ENCODE measurements around the gene PIGBOS1. TPM values are rescaled to one million over a fixed set of nuclear protein-coding genes. Genes with fewer than 3 reads are reported as not detected.

The PIGBOS1 gene
- total and polyA plus RNA-seq, 9 of the 15 experiments (the other 6 are each of a cell fraction or from before 2014, with no cell fraction given), result 25.2 to 76.2 (median 46.0) TPM

DNA sequence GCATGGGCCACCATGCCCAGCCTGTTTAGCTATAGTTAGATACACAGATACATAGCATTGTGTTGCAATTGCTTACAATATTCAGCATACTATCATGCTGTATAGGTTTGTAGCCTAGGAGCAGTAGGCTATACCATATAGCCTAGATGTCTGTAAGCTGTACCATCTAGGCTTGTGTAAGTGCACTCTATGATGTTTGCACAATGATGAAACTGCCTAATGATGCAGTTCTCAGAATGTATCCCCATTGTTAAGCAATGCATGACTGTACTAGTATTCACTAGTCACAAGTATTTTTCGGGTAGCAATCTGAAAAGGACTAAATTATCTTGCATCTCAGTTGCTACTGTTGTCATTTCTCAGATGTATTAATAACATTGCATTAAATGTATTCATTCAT, 16.1 kb upstream of the PIGBOS1 start:
- FAIRE-seq, result no peak
- no peak overlapping the region for H3K4me3 ChIP-seq
- no peak overlapping the region for H2AFZ ChIP-seq (ENCODE audit: low read depth, low read length)
- intact Hi-C loops (cut with micrococcal nuclease) (no loop called here), in situ Hi-C loops (cut with MboI) (no loop called here)
- H3K36me3 ChIP-seq (ENCODE audit: control insufficient read depth, insufficient read depth, low read length), result peaks cover 39% of the 10 kb centered on the region
- no peak overlapping the region for H3K27ac ChIP-seq (ENCODE audit: extremely low read depth, low read depth, low read length)
- H3K9me1 ChIP-seq (ENCODE audit: control insufficient read depth, insufficient read depth, low read length), result no peaks in the 10 kb centered on the region
- H3K79me2 ChIP-seq (ENCODE audit: control insufficient read depth, insufficient read depth, low read length), result no peaks in the 10 kb centered on the region
- no peaks in the 10 kb centered on the region for H4K20me1 ChIP-seq (replicated peaks; ENCODE audit: control insufficient read depth, insufficient read depth, low read length)
- 82% methylated on average over 1 of the region's 1 CpG for WGBS (ENCODE audit: insufficient coverage, low coverage, missing lambda C conversion rate)
- ATAC-seq, result no peak
- no TSS peak for BruUV-seq (replicated peaks)
- H3K9ac ChIP-seq (ENCODE audit: insufficient read depth in 1 of 2, low read depth in 2 of 2, low read length in 2 of 2), result no peak overlapping the region
- TF ChIP-seq ZNF133 (CRISPR knock-in tag; IDR thresholded peaks at IDR 0.05) (no peak), CEBPB (tag; IDR thresholded peaks at IDR 0.05) (0 out of 2 replicates have a peak, but pooled peaks have one; percentile 24), CEBPG (CRISPR knock-in tag; IDR thresholded peaks at IDR 0.05) (no peak), CEBPG (tag; conservative IDR thresholded peaks at IDR 0.05 in 1 of 2, IDR thresholded peaks at IDR 0.05 in 1 of 2) (peak in 1 of 2 experiments; percentile 39; a peak in 1 of 4 replicates), KDM2B (CRISPR knock-in tag; IDR thresholded peaks at IDR 0.05) (no peak), ZNF695 (CRISPR knock-in tag; IDR thresholded peaks at IDR 0.05) (no peak), KAT7 (CRISPR knock-in tag; IDR thresholded peaks at IDR 0.05; ENCODE audit: borderline replicate concordance) (no peak)
- POLR2A ChIA-PET, result no interaction called here
- no peaks in the 10 kb centered on the region for H3K27me3 ChIP-seq (ENCODE audit: control insufficient read depth in 2 of 2, insufficient read depth in 2 of 2, low read length in 2 of 2)
- H3K4me1 ChIP-seq (replicated peaks in 1 of 2; ENCODE audit: control insufficient read depth in 2 of 2, insufficient read depth in 2 of 2, low read length in 2 of 2), result no peaks in the 10 kb centered on the region
- no peaks in the 10 kb centered on the region for H3K9me3 ChIP-seq (replicated peaks; ENCODE audit: control insufficient read depth, insufficient read depth, low read depth, low read length)
- DNase-seq (ENCODE audit: extremely low read depth in 1 of 4, low spot score in 3 of 4), result no peak
- CTCF ChIA-PET (ENCODE audit: low intra/inter-chr PET ratio), result no interaction called here
- no peak overlapping the region for H3K4me2 ChIP-seq (ENCODE audit: insufficient read depth, low read length)

DNA sequence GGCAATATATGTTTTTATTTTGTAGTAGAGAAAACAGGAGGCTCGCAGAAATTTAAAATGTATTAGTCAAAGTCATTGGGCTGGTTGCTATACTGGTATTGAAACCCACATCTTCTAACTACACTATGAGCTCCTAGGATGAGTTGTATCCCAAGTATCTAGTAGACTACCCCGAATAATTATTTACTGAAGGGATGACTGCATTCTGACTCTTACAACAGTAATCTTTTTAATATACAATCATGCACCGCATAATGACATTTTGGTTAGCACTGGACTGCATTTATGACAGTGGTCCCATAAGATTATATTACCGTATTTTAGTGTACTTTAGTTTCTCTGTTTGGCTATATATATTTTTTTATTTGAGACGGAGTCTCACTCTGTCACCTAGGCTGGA, 15.4 kb upstream of the PIGBOS1 start:
- no peak for ATAC-seq
- H3K4me2 ChIP-seq (ENCODE audit: insufficient read depth, low read length), result no peak overlapping the region
- no peaks in the 10 kb centered on the region for H3K27me3 ChIP-seq (ENCODE audit: control insufficient read depth in 2 of 2, insufficient read depth in 2 of 2, low read length in 2 of 2)
- no peak overlapping the region for H3K4me3 ChIP-seq
- no TSS peak for BruUV-seq (replicated peaks)
- H3K9me3 ChIP-seq (replicated peaks; ENCODE audit: control insufficient read depth, insufficient read depth, low read depth, low read length), result no peaks in the 10 kb centered on the region
- ChIA-PET CTCF (ENCODE audit: low intra/inter-chr PET ratio) (no interaction called here), POLR2A (no interaction called here)
- H3K79me2 ChIP-seq (ENCODE audit: control insufficient read depth, insufficient read depth, low read length), result no peaks in the 10 kb centered on the region
- H4K20me1 ChIP-seq (replicated peaks; ENCODE audit: control insufficient read depth, insufficient read depth, low read length), result no peaks in the 10 kb centered on the region
- no peak overlapping the region for H3K27ac ChIP-seq (ENCODE audit: extremely low read depth, low read depth, low read length)
- H3K9ac ChIP-seq (ENCODE audit: insufficient read depth in 1 of 2, low read depth in 2 of 2, low read length in 2 of 2), result no peak overlapping the region
- 91% methylated on average over 5 of the region's 5 CpGs for WGBS (ENCODE audit: insufficient coverage, low coverage, missing lambda C conversion rate)
- intact Hi-C loops (cut with micrococcal nuclease) (no loop called here), in situ Hi-C loops (cut with MboI) (no loop called here)
- peaks cover 40% of the 10 kb centered on the region for H3K36me3 ChIP-seq (ENCODE audit: control insufficient read depth, insufficient read depth, low read length)
- no peak overlapping the region for H2AFZ ChIP-seq (ENCODE audit: low read depth, low read length)
- H3K4me1 ChIP-seq (replicated peaks in 1 of 2; ENCODE audit: control insufficient read depth in 2 of 2, insufficient read depth in 2 of 2, low read length in 2 of 2), result no peaks in the 10 kb centered on the region
- H3K9me1 ChIP-seq (ENCODE audit: control insufficient read depth, insufficient read depth, low read length), result no peaks in the 10 kb centered on the region
- no peak for DNase-seq (ENCODE audit: extremely low read depth in 1 of 4, low spot score in 3 of 4)
- no peak for FAIRE-seq
- TF ChIP-seq CREM (IDR thresholded peaks at IDR 0.05; ENCODE audit: low read depth), result no peak
- no peak for TF ChIP-seq NONO (IDR thresholded peaks at IDR 0.05; ENCODE audit: low read depth in 2 of 2, low read length in 1 of 2)
- TF ChIP-seq GATA2 (CRISPR knock-in tag; IDR thresholded peaks at IDR 0.05), result no peak
- TF ChIP-seq RUNX1 (IDR thresholded peaks at IDR 0.05; ENCODE audit: low read depth), result no peak
- no peak for TF ChIP-seq GABPA (tag; conservative IDR thresholded peaks at IDR 0.05; ENCODE audit: low read depth)
- TF ChIP-seq, protein P1, sequence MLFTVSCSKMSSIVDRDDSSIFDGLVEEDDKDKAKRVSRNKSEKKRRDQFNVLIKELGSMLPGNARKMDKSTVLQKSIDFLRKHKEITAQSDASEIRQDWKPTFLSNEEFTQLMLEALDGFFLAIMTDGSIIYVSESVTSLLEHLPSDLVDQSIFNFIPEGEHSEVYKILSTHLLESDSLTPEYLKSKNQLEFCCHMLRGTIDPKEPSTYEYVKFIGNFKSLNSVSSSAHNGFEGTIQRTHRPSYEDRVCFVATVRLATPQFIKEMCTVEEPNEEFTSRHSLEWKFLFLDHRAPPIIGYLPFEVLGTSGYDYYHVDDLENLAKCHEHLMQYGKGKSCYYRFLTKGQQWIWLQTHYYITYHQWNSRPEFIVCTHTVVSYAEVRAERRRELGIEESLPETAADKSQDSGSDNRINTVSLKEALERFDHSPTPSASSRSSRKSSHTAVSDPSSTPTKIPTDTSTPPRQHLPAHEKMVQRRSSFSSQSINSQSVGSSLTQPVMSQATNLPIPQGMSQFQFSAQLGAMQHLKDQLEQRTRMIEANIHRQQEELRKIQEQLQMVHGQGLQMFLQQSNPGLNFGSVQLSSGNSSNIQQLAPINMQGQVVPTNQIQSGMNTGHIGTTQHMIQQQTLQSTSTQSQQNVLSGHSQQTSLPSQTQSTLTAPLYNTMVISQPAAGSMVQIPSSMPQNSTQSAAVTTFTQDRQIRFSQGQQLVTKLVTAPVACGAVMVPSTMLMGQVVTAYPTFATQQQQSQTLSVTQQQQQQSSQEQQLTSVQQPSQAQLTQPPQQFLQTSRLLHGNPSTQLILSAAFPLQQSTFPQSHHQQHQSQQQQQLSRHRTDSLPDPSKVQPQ (CRISPR knock-in tag; IDR thresholded peaks at IDR 0.05; ENCODE audit: borderline replicate concordance), result no peak
- TF ChIP-seq, protein P2, sequence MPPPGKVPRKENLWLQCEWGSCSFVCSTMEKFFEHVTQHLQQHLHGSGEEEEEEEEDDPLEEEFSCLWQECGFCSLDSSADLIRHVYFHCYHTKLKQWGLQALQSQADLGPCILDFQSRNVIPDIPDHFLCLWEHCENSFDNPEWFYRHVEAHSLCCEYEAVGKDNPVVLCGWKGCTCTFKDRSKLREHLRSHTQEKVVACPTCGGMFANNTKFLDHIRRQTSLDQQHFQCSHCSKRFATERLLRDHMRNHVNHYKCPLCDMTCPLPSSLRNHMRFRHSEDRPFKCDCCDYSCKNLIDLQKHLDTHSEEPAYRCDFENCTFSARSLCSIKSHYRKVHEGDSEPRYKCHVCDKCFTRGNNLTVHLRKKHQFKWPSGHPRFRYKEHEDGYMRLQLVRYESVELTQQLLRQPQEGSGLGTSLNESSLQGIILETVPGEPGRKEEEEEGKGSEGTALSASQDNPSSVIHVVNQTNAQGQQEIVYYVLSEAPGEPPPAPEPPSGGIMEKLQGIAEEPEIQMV (tag; conservative IDR thresholded peaks at IDR 0.05; ENCODE audit: low read depth), result no peak
